Measurements from ENCODE around the gene ZC3H7B.

The ZC3H7B gene

DNA sequence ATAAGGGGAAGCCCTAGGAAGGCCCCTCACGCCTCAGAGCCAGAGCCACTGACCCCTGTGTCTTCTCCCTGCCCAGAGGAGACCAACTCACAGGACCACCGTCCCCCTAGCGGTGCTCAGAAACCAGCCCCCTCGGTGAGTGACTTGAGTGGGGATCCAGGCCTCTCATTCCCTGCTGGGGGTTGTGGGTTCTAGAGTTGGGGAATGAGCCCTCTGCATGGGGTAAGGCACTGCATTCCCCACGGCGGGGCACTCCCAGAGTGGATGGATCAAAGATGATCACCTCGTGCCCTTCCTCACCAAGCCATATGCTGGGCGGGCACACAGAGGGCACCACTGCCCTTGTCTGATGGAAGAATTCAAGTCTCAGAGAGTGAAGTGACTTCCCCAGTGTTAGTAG, 39.7 kb downstream of the ZC3H7B start:
- TF ChIP-seq TAF1 (IDR thresholded peaks at IDR 0.05; ENCODE audit: borderline replicate concordance, insufficient read depth, low read length) (no peak), POLR2AphosphoS5 (IDR thresholded peaks at IDR 0.05; ENCODE audit: low read depth, low read length) (no peak), SIN3A (IDR thresholded peaks at IDR 0.05; ENCODE audit: borderline replicate concordance, insufficient read depth, low read length) (no peak), FOXP2 (optimal IDR thresholded peaks at IDR 0.05; ENCODE audit: borderline replicate concordance, extremely low read depth, extremely low read length, insufficient read depth) (no peak)
- TF ChIP-seq, protein P1, sequence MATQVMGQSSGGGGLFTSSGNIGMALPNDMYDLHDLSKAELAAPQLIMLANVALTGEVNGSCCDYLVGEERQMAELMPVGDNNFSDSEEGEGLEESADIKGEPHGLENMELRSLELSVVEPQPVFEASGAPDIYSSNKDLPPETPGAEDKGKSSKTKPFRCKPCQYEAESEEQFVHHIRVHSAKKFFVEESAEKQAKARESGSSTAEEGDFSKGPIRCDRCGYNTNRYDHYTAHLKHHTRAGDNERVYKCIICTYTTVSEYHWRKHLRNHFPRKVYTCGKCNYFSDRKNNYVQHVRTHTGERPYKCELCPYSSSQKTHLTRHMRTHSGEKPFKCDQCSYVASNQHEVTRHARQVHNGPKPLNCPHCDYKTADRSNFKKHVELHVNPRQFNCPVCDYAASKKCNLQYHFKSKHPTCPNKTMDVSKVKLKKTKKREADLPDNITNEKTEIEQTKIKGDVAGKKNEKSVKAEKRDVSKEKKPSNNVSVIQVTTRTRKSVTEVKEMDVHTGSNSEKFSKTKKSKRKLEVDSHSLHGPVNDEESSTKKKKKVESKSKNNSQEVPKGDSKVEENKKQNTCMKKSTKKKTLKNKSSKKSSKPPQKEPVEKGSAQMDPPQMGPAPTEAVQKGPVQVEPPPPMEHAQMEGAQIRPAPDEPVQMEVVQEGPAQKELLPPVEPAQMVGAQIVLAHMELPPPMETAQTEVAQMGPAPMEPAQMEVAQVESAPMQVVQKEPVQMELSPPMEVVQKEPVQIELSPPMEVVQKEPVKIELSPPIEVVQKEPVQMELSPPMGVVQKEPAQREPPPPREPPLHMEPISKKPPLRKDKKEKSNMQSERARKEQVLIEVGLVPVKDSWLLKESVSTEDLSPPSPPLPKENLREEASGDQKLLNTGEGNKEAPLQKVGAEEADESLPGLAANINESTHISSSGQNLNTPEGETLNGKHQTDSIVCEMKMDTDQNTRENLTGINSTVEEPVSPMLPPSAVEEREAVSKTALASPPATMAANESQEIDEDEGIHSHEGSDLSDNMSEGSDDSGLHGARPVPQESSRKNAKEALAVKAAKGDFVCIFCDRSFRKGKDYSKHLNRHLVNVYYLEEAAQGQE (IDR thresholded peaks at IDR 0.05; ENCODE audit: insufficient read depth in 1 of 2, low read depth in 2 of 2, low read length in 2 of 2) = no peak

DNA sequence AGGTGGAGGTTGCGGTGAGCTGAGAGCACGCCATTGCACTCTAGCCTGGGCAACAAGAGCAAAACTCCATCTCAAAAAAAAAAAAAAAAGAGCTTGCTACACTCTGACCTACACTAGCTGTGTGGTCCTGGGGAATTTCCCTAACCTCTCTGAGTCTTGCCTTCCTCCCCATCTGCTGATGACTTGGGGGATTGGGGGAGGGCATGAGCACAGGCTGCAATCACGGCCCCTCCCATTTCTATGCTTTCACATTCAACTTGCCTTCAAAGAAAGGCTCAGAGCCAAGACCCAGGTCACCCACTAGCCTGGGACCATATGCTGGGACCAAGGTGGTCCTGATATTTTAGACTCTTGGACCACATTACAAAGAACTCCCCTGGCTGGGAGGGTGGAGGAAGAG, 40.7 kb downstream of the ZC3H7B start:
- TF ChIP-seq TAF1 (IDR thresholded peaks at IDR 0.05; ENCODE audit: borderline replicate concordance, insufficient read depth, low read length) (no peak), POLR2AphosphoS5 (IDR thresholded peaks at IDR 0.05; ENCODE audit: low read depth, low read length) (no peak), FOXP2 (optimal IDR thresholded peaks at IDR 0.05; ENCODE audit: borderline replicate concordance, extremely low read depth, extremely low read length, insufficient read depth) (no peak), SIN3A (IDR thresholded peaks at IDR 0.05; ENCODE audit: borderline replicate concordance, insufficient read depth, low read length) (no peak)

DNA sequence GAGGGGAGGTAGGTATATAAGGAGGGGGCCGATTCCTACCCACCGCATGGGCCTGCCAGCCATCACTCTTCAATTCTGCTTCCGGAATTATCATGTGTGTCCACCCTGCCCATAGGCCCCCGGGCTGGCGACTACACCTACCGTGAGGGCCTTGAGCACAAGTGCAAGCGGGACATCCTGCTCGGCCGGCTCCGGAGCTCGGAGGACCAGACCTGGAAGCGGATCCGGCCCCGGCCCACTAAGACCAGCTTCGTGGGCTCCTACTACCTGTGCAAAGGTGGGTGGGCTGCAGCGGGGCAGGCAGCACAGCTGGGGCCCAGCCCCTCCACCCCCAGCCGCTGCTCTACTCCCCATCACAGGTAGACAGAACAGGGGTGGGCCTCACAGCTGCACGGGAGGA, 42.0 kb downstream of the ZC3H7B start:
- no peak for TF ChIP-seq TAF1 (IDR thresholded peaks at IDR 0.05; ENCODE audit: borderline replicate concordance, insufficient read depth, low read length)
- no peak for TF ChIP-seq FOXP2 (optimal IDR thresholded peaks at IDR 0.05; ENCODE audit: borderline replicate concordance, extremely low read depth, extremely low read length, insufficient read depth)
- TF ChIP-seq, protein P1 (IDR thresholded peaks at IDR 0.05; ENCODE audit: insufficient read depth in 1 of 2, low read depth in 2 of 2, low read length in 2 of 2) = no peak
- TF ChIP-seq SIN3A (IDR thresholded peaks at IDR 0.05; ENCODE audit: borderline replicate concordance, insufficient read depth, low read length) = no peak
- TF ChIP-seq POLR2AphosphoS5 (IDR thresholded peaks at IDR 0.05; ENCODE audit: low read depth, low read length) = no peak

DNA sequence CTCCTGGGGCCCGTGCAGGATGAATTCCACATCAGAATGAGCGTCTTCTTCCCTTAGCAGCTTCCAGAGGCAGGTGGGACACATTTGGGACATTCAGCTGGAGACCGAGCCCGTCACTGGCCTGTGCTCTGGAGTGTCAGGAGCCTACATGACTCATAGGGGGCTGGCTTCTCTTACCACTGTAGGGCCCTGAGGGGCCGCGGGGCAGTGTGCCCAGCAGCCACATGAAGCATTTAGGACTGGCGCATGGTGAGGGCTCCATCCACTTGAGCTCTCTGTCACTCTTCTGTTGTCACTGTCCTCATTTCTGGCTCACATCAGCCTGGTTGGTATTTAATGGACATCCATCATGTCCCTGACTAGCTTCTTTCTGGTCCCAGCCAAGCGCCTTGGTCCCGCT, 42.4 kb downstream of the ZC3H7B start:
- TF ChIP-seq SIN3A (IDR thresholded peaks at IDR 0.05; ENCODE audit: borderline replicate concordance, insufficient read depth, low read length) (no peak), TAF1 (IDR thresholded peaks at IDR 0.05; ENCODE audit: borderline replicate concordance, insufficient read depth, low read length) (no peak), FOXP2 (optimal IDR thresholded peaks at IDR 0.05; ENCODE audit: borderline replicate concordance, extremely low read depth, extremely low read length, insufficient read depth) (no peak), POLR2AphosphoS5 (IDR thresholded peaks at IDR 0.05; ENCODE audit: low read depth, low read length) (no peak)
- TF ChIP-seq, protein P1 (IDR thresholded peaks at IDR 0.05; ENCODE audit: insufficient read depth in 1 of 2, low read depth in 2 of 2, low read length in 2 of 2) = no peak

DNA sequence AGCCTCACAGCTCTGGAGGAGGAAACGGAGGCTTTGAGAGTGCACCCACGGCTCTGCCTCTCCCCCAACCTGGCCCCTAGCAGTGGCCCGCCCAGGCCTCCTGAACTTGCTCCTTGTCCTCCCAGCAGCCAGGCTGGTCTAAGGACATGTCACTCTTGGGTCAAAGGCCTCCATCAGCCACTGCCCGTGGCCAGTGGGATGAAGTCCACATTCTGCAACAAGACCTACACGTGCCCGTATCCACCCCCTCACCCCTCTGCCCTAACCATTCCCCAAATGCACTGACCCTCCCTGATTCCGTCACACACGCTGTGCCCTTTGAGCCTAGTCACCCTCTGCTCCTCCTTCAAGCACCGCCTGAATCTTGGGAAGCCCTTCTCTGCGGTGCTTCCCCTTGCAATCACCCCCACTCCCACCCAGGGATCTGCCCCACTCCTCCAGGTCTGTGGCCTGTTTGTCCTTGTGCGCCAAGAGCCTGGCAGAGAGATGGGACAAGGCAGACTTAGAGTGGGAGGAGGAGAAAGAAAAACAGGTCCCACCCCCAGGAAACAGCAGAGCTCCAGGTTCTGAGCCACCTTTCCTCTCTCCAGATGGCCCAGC, 43.0 kb downstream of the ZC3H7B start:
- TF ChIP-seq SIN3A (IDR thresholded peaks at IDR 0.05; ENCODE audit: borderline replicate concordance, insufficient read depth, low read length) (no peak), FOXP2 (optimal IDR thresholded peaks at IDR 0.05; ENCODE audit: borderline replicate concordance, extremely low read depth, extremely low read length, insufficient read depth) (no peak), TAF1 (IDR thresholded peaks at IDR 0.05; ENCODE audit: borderline replicate concordance, insufficient read depth, low read length) (no peak), POLR2AphosphoS5 (IDR thresholded peaks at IDR 0.05; ENCODE audit: low read depth, low read length) (no peak)
- TF ChIP-seq, protein P1 (IDR thresholded peaks at IDR 0.05; ENCODE audit: insufficient read depth in 1 of 2, low read depth in 2 of 2, low read length in 2 of 2) = no peak

Measured in PFSK-1 (cell line).